ENCODE measurements around the gene HIC1. TPM values are rescaled to one million over a fixed set of nuclear protein-coding genes. Genes with fewer than 3 reads are reported as not detected.

The HIC1 gene
- total RNA-seq, 4 donors from 2014 or later, result 3.6 to 26.8 (median 10.0) TPM

DNA sequence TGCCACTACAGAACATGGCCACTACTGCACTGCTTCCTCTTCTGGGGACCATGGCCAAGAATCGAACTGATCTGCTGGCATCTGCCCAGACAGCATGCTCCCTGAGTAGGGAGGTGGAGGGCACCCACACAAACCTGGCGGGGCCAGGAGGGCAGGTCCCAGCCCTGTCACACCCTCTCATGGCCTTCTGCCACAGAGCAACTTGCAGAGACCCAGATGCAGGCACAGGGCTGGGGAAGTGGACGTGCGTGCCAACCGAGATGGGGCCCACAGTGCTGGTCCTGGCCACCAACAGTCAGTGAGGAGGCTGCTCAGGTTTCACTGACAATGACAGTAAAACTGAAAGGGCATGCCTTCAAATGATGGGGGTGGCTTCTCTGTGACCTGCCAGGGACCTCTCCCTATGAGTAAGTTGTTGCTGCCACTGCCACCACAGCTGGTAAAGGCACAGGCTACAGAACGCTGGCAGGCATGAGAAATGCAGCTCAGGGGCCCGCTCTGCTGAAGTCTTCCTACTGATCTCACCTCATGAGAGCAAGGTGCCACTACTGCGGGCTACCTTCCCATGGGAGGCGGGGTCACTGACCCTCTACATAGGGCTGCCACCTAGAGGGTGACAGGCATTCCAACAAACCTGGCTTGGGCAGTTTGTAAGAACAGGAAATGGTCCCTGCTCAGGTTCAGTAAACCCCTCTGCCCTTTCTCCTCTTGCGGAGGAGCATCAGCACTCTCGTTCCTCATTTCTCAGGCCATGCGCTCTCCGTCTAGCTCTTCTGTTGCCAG is 15.5 kb downstream of the HIC1 start:
- TF ChIP-seq, protein P1, sequence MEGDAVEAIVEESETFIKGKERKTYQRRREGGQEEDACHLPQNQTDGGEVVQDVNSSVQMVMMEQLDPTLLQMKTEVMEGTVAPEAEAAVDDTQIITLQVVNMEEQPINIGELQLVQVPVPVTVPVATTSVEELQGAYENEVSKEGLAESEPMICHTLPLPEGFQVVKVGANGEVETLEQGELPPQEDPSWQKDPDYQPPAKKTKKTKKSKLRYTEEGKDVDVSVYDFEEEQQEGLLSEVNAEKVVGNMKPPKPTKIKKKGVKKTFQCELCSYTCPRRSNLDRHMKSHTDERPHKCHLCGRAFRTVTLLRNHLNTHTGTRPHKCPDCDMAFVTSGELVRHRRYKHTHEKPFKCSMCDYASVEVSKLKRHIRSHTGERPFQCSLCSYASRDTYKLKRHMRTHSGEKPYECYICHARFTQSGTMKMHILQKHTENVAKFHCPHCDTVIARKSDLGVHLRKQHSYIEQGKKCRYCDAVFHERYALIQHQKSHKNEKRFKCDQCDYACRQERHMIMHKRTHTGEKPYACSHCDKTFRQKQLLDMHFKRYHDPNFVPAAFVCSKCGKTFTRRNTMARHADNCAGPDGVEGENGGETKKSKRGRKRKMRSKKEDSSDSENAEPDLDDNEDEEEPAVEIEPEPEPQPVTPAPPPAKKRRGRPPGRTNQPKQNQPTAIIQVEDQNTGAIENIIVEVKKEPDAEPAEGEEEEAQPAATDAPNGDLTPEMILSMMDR (IDR thresholded peaks at IDR 0.05; ENCODE audit: low read depth), result no peak

GRCh38 chr17:2071024-2071385 is 16.1 kb downstream of the HIC1 start:
- TF ChIP-seq, protein P1 (IDR thresholded peaks at IDR 0.05; ENCODE audit: low read depth), result no peak

DNA sequence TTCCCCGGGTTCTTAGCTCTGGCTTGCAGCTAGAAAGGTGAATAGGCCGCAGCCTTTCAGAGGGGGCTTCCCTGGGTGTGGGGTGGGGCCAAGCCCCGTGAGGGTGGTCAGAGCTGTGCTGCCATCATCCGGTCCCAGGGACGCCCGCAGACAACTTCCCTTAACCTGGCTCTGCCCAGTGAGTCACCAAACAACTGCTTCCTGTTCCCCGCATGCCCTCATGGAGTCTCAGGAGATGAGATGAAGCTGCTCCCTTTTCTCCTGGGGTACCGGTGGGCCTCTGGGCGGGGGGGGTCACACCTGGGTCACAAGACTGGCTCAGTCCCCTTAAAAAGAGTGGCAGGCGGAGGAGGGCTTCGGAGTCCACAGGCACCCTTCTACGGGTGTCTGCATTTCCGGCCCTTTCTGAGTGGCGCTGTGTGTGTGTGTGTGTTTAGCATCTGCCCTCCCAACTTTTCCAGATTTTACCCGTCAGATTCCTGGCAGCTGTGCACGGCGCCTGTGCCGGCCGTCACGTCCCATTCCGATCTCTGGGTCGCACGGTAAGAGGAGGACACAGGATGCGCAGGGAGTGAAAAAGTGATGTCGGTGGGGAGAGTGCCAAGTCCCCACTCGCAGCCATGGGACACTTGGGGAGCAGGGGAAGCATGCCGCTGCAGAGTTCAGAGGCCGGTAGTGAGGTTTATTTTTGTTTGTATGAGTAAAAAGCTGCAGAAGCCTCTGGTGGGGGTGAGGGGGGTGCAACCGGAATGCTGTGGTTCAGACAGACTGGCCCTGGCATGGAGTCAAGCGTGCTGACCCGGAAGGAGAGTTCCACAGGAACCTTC is 16.8 kb downstream of the HIC1 start:
- TF ChIP-seq, protein P1 (IDR thresholded peaks at IDR 0.05; ENCODE audit: low read depth), result no peak

DNA sequence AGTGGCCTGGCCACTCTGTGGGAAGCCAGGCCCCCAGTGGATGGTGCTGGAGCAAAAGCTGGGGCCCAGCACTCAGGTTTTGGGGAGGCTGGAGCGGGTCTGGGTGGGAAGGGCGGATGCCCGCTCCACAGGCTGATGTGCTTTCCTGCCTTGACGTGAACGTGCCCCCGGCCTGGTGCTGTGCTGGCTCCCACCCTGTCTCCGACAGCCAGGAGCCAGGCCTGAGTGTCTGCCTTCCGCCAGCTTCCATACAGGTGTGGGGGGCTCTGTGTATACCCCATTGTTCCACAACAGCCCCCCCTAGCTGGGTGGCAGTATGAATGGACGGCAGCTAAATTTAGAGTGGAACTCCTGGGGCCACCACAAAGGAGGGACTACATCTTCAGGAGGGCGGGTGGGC is 20.0 kb downstream of the HIC1 start:
- TF ChIP-seq, protein P1 (IDR thresholded peaks at IDR 0.05; ENCODE audit: low read depth), result no peak

DNA sequence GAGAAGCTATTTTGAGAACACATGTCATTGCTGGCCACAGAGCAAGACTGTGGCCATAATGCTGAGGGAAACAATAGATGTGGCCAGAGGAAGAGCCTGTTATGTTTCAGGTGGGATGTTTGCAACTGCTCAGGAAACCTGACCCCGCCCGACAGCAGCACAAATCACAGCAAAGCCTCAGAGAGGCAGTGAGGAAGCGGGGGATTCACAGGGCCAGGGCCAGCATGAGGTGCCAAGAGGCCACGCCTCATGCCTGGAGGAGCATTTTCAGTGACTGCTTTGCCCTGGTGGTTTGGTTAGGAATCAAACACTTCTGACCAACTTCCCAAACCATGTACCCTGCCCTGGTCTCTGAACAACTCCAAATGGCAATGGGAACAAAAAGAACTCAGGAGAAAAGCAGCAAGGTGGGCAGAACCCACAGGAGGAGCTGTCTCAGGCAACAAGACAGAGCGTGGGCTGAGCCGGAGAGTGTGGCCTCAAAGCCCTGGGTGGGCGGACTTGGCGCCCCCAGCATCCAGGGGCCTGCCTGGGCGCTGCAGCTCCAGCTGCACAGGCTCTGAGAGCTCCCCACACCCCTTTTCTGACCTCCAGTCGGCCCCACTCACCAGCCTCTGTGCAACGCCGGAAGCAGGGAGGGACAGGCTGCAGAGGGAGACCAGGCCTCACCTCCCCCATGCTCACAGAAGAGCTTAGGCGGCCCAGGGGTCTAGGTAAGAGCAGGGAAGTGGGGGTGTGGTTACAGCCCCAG is 20.6 kb downstream of the HIC1 start:
- TF ChIP-seq, protein P1 (IDR thresholded peaks at IDR 0.05; ENCODE audit: low read depth), result no peak

- TF ChIP-seq, protein P1 (IDR thresholded peaks at IDR 0.05; ENCODE audit: low read depth), result no peak
Observed at GRCh38 chr17:2076087-2076984, 21.4 kb downstream of the HIC1 start.

Measured in subcutaneous adipose tissue (tissue), 4 donors.